HG02885 (cell line): ENCODE data around the gene RAB3GAP1.
"Not testable (repeated sequence)": the region's sequence is repeated elsewhere in the genome, so short reads cannot be mapped to it uniquely, and the experiment has no call there.

Experiments used
- ATAC-seq: cut with Tn5 transposase; IDR thresholded peaks from one replicate; pipeline ENCODE4 v1.9.1; 2021; ENCODE audit warnings: mild to moderate bottlenecking; ENCODE audit not compliant: unreplicated experiment, poor library complexity

RAB3GAP1 gene

DNA sequence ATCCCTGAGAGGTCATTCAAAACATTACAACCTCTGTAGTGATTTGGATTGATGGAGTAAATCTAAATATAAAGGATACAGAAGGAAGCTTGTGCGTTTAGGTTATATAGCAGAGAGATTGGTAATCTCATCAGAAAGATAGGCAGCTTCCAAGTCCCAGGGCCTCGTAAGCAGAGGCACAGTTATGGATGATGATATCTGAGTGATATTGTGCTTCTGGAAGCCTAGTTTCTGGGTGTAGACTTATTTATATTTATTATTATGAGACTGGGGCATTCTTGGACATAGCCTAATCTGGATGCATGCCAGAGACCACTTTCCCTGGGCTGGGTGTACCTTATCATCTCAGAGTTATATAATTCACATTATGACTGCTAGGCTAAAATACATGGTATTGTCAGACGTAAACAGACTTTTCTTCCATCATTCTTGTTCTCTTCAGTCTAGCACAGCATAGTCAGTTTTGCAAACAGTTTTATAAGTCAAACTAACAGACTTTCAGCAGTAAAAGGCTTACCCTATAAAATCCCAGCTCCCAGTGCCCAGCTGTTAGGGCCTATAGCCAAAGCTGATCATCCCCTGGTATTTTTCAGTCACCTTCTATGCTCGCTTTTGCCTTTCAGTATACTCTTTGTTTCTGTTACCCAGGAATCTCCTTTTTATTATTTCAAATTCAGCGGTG is 47.9 kb downstream of the RAB3GAP1 start:
- ATAC-seq, result no peak

- ATAC-seq, result no peak
Observed at GRCh38 chr2:135103843-135104242, 51.8 kb downstream of the RAB3GAP1 start.

DNA sequence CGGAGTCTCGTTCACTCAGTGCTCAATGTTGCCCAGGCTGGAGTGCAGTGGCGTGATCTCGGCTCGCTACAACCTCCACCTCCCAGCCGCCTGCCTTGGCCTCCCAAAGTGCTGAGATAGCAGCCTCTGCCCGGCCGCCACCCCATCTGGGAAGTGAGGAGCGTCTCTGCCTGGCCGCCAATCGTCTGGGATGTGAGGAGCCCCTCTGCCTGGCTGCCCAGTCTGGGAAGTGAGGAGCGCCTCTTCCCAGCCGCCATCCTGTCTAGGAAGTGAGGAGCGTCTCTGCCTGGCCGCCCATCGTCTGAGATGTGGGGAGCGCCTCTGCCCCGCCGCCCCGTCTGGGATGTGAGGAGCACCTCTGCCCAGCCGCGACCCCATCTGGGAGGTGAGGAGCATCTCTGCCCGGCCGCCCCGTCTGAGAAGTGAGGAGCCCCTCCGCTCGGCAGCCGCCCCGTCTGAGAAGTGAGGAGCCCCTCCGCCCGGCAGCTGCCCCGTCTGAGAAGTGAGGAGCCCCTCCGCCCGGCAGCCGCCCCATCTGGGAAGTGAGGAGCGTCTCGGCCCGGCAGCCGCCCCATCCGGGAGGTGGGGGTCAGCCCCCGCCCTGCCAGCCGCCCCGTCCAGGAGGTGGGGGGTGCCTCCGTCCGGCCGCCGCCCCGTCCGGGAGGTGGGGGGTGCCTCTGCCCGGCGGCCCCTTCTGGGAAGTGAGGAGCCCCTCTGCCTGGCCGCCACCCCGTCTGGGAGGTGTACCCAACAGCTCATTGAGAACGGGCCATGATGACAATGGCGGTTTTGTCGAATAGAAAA is 53.6 kb downstream of the RAB3GAP1 start:
- ATAC-seq, result not testable (repeated sequence)

DNA sequence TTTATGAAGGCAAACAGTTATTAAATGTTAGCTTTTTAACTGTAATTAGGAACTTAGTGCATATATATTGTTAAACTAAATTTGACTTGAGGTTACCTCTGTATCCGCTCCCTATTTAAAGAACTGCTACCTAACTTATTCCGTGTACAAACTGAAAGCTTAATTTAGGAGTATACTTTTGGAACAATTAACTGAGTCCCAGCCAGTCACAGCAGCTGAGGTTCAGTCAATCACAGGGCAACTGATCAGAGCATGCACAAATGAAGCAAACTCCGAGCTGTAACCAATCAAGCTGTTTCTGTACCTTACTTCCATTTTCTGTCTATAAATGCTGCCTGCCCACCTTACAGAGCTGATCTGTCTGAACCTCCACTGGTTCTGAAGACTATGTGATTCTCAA is 61.2 kb downstream of the RAB3GAP1 start:
- no peak for ATAC-seq

DNA sequence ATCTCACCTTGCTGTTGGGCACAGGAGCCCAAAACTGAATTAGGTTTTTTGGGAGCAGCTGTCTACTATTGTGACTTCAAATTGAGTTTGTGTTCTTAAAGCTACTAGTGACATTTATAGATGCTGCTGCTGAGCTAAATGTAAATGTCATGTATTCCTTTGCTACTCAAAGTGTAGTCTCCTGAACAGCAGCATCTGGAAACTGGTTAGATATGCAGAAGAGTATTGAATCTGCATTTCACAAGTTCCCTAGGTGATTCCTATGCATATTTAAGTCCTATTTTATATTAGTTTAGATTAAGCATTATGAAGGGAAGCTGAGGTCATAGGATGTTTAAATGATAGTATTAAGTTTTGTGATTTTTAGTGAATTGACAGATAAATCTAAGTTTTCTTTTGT is 67.5 kb downstream of the RAB3GAP1 start:
- no peak for ATAC-seq

DNA sequence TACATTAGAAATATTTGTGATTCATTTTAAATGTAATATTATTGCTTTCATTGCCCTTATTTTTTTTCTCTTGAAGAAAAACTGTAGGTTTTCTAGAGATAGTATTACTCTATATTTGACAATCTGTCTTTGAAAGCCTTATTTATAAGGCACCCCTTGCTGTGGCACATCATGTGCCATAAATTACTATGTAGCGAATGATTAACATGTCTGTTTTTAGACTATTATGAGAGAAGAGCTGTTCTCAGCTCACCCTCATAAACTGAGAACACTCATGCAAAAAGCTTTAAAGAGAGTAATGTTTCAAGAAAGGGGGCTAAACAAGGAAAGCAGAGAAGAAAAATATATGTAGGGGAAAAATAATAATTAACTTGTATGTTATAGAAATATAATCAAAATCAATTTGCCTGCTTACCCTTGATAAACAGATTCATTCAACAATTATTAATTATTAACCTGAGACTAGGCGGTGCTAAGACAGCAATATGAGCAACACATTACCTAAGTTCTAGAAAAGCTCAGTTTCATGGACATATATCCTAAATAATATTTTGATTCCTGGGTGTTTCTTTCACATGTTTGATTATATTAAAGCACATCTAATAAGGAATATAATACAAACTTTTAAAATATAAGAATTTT is 69.0 kb downstream of the RAB3GAP1 start:
- no peak for ATAC-seq

GRCh38 chr2:135121658-135122039 is 69.6 kb downstream of the RAB3GAP1 start:
- not testable (repeated sequence) for ATAC-seq

GRCh38 chr2:135124924-135125886 is 73.1 kb downstream of the RAB3GAP1 start:
- ATAC-seq, result no peak

DNA sequence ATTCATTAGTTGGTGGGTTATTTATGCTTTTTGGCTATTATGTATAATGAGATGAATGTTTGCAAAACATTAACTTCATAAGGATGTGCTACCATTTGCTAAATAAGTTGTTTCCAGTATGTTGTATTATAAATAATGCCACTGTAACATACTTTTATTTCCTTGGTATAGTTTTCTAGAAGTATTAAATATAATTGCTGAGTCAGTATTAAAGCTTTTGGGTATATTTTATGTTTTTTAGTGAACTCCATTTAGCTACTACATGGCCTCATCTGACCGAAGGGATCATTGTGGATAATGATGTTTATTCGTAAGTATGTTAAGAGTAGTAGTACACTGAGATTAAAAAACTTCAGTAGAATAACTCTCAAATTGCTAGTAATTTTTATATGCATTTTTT is 73.8 kb downstream of the RAB3GAP1 start:
- ATAC-seq, result no peak

DNA sequence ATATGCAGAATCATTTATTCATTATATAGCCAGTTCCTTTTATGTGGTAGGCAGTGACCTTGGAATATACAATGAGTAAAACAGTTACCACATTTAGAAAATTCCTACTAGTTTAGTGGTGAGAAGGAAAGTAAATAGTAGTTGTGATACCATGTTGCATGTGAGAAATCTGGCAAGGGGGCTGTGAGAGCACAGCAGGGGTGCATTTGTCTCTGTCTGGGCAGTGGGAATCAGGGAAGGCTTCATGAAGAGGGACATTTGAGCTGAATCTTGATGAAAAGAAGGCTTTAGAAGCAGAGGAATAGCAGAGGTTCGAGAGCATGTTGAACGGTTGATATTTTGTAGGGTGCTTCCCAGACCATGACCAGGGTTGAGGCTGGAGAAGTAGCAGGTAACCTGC is 78.7 kb downstream of the RAB3GAP1 start:
- ATAC-seq, result no peak

- no peak for ATAC-seq
Observed at GRCh38 chr2:135132314-135132713, 80.2 kb downstream of the RAB3GAP1 start.

- no peak for ATAC-seq
Observed at GRCh38 chr2:135140606-135141005, 88.5 kb downstream of the RAB3GAP1 start.

GRCh38 chr2:135142323-135142722 is 90.2 kb downstream of the RAB3GAP1 start:
- ATAC-seq, result no peak

DNA sequence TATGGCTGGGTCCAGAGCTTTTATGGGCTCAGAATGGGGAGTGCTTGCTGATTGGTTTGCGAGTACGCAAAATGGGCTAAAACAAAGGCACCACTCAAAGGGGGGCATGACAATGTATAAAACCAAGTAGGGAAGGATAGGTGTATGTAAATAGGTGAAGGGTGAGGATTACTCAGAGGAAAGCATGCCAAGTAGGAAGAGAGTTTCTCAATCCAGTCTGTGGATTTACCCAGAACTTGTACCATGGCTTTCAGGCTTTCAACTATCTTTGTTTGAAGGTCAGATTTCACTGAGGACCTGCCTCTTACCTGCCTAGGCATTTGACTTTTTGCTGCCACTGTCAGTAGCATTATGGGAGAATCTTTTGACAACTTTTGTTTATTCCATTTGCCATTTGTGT is 92.3 kb downstream of the RAB3GAP1 start:
- no peak for ATAC-seq

GRCh38 chr2:135149251-135149650 is 97.2 kb downstream of the RAB3GAP1 start:
- no peak for ATAC-seq

GRCh38 chr2:135150725-135151124 is 98.6 kb downstream of the RAB3GAP1 start:
- no peak for ATAC-seq

- ATAC-seq, result no peak
Observed at GRCh38 chr2:135151615-135152014, 99.5 kb downstream of the RAB3GAP1 start.

DNA sequence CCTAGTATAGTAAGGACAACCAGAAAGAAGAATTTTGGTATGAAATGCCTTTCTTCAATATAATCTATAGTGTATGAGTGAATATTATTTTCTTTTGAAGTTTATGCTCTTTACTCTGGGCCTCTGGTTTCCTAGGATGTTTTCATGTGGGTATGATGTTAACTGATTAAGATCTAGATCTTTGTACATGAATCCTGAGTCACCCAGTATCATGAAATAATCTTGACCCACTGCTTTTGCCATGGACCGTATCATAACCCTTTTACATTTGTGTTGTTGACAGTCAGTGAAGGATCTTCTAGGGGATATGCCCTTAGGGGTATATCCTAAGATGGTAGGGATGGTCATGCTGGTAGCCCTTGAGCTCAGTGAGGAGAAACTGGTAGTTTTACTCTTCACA is 100.3 kb downstream of the RAB3GAP1 start:
- ATAC-seq, result no peak

DNA sequence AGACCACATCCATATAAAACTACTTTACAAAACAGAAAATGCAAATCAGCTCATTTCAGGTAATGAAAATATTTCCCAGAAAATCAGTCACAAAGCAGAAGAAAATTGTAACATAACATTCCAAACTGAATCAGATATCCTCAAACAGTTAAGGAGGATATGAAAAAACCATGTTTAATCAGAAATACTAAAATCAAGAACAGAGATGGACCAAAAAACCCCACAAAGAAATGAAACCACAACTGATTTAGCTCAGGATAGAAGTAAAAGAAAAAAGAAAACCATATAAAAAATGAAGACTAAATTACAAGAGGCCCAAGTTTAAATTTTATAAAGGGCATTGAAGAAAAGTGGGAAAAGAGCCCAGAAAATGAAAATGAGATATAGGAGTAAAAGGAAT is 102.9 kb downstream of the RAB3GAP1 start:
- no peak for ATAC-seq

DNA sequence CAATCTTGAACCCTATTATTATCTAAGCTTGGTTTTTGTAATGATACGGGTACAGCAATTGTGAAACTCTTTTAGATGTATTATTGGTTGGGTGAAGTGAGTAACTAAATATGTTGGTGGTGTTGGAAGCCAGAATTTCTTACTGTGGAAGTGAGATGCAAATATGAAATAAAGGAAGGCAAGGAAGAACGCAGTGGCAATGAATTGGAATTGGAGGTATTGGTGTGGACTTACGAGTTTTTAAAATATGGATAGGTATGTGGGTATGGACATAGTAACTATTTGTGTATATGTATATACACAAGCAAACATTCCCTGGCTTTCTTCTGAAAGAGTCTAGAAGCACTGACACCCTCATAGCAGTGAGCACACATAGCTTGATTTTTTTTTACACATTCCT is 105.8 kb downstream of the RAB3GAP1 start:
- ATAC-seq, result no peak
